H1 (cell line): ENCODE results near the gene BTBD1. TPM values are rescaled to one million over a fixed set of nuclear protein-coding genes. Genes with fewer than 3 reads are reported as not detected.

Source experiments
- CTCF ChIA-PET: fragments of 300-600 bp; sonication (Branson Sonifier 250); formaldehyde crosslinking; loops from one replicate; lab custom pipeline; 2021; ENCODE audit not compliant: partially characterized antibody; lab: Charles Lee
- POLR2A ChIA-PET: fragments of 300-600 bp; sonication (Branson Sonifier 250); formaldehyde crosslinking; loops from one replicate; lab custom pipeline; 2021; ENCODE audit warnings: inconsistent platforms; ENCODE audit not compliant: partially characterized antibody; lab: Charles Lee
- DNase-seq, 2 experiments: peaks; one replicate each; pipeline versions ENCODE4 v3.0.0 to v3.0.0-alpha.2; 2010 to 2022; ENCODE audit warnings: low spot score in 2 of 2, low read depth in 1 of 2, mixed read lengths in 1 of 2
- FAIRE-seq: peaks from 2 replicates; lab custom pipeline; 2011; peaks lifted over from hg19 to GRCh38; lab: Jason Lieb, UNC
- H2AFZ ChIP-seq: 2 replicates; pipeline ENCODE4 v1.8.1; 2012; ENCODE audit warnings: low read length, inconsistent platforms
- H2AK5ac ChIP-seq: 2 replicates; pipeline ENCODE4 v1.6.1; 2013; ENCODE audit warnings: low read depth, low read length
- H2BK120ac ChIP-seq: replicated peaks from 2 replicates; pipeline ENCODE3; 2013; ENCODE audit warnings: low read depth, low read length, inconsistent platforms
- H2BK12ac ChIP-seq: 2 replicates; pipeline ENCODE4 v1.6.1; 2013; ENCODE audit warnings: low read depth, low read length
- H2BK15ac ChIP-seq: 2 replicates; pipeline ENCODE4 v1.6.1; 2013; ENCODE audit warnings: low read length
- H2BK20ac ChIP-seq: 2 replicates; pipeline ENCODE4 v1.6.1; 2013; ENCODE audit warnings: low read length
- H2BK5ac ChIP-seq: 2 replicates; pipeline ENCODE4 v1.6.1; 2013; ENCODE audit warnings: low read depth, low read length
- H3K14ac ChIP-seq: 2 replicates; pipeline ENCODE4 v1.6.1; 2013; ENCODE audit warnings: inconsistent platforms; ENCODE audit not compliant: insufficient read length
- H3K18ac ChIP-seq: 2 replicates; pipeline ENCODE4 v1.6.1; 2013; ENCODE audit warnings: low read length; ENCODE audit errors: extremely low read depth
- H3K23ac ChIP-seq: 2 replicates; pipeline ENCODE4 v1.6.1; 2013; ENCODE audit warnings: inconsistent platforms; ENCODE audit not compliant: insufficient read length
- H3K23me2 ChIP-seq: 2 replicates; pipeline ENCODE4 v1.6.1; 2013; ENCODE audit warnings: low read depth, low read length
- H3K27ac ChIP-seq: 2 replicates; pipeline ENCODE4 v1.6.1; 2011; ENCODE audit warnings: low read depth, low read length, inconsistent platforms
- H3K27me3 ChIP-seq, 4 experiments: replicated peaks in 1 of 4; 1 replicate in 1 of 4; 2 replicates in 3 of 4; pipeline versions ENCODE4 v1.6.1 to v1.8.1; 2011 to 2013; ENCODE audit warnings: low read length in 3 of 4, mild to moderate bottlenecking in 3 of 4, inconsistent platforms in 2 of 4, mixed read lengths in 2 of 4, moderate library complexity in 1 of 4; ENCODE audit not compliant: control insufficient read depth in 3 of 4, insufficient read depth in 3 of 4; ENCODE audit errors: extremely low read depth in 1 of 4
- H3K36me3 ChIP-seq, 4 experiments: 2 replicates each; pipeline versions ENCODE4 v1.6.1 to v1.8.1; 2011 to 2013; ENCODE audit warnings: mild to moderate bottlenecking in 4 of 4, low read length in 3 of 4, moderate library complexity in 2 of 4, control low read depth in 1 of 4, inconsistent platforms in 1 of 4; ENCODE audit not compliant: insufficient read depth in 4 of 4, control insufficient read depth in 2 of 4
- H3K4ac ChIP-seq: replicated peaks from 2 replicates; pipeline ENCODE3; 2013; ENCODE audit warnings: low read length, low read depth, mixed read lengths, inconsistent platforms; ENCODE audit not compliant: insufficient read length
- H3K4me1 ChIP-seq, 4 experiments: replicated peaks in 1 of 4; 1 replicate in 1 of 4; 2 replicates in 3 of 4; pipeline versions ENCODE4 v1.6.1 to v1.8.1; 2011 to 2013; ENCODE audit warnings: low read length in 3 of 4, inconsistent platforms in 2 of 4, mixed read lengths in 1 of 4; ENCODE audit not compliant: insufficient read depth in 4 of 4, control insufficient read depth in 3 of 4
- H3K4me2 ChIP-seq, 2 experiments: 2 replicates each; pipeline versions ENCODE4 v1.6.1 to v1.8.1; 2011 to 2013; ENCODE audit warnings: low read depth in 2 of 2, low read length in 2 of 2, control low read depth in 1 of 2, inconsistent platforms in 1 of 2, mild to moderate bottlenecking in 1 of 2; ENCODE audit not compliant: insufficient read depth in 1 of 2
- H3K4me3 ChIP-seq, 4 experiments: fragments of 200-600, 300-600 bp in 1 of 4; sonication (generic), shearing (Covaris generic), sonication (Bioruptor Twin) in 1 of 4; 2 replicates each; pipeline versions ENCODE4 v1.5.1 to v1.8.1; 2011 to 2016; ENCODE audit warnings: low read length in 4 of 4, low read depth in 3 of 4, control low read depth in 2 of 4, inconsistent platforms in 2 of 4, mild to moderate bottlenecking in 2 of 4, mixed read lengths in 1 of 4, moderate library complexity in 1 of 4; ENCODE audit not compliant: insufficient read depth in 2 of 4; ENCODE audit errors: extremely low read depth in 1 of 4
- H3K56ac ChIP-seq: replicated peaks from 2 replicates; pipeline ENCODE3; 2013; ENCODE audit warnings: low read depth, mild to moderate bottlenecking, mixed read lengths, low read length, inconsistent platforms; ENCODE audit not compliant: insufficient read length
- H3K79me1 ChIP-seq: 2 replicates; pipeline ENCODE4 v1.6.1; 2013; ENCODE audit warnings: low read depth, low read length, control low read depth
- H3K79me2 ChIP-seq, 2 experiments: 2 replicates each; pipeline versions ENCODE4 v1.6.1 to v1.8.1; 2012 to 2013; ENCODE audit warnings: low read length in 2 of 2, mild to moderate bottlenecking in 2 of 2, inconsistent platforms in 1 of 2; ENCODE audit not compliant: insufficient read depth in 2 of 2, control insufficient read depth in 1 of 2
- H3K9ac ChIP-seq, 4 experiments: replicated peaks in 1 of 4; 1 replicate in 1 of 4; 2 replicates in 3 of 4; pipeline versions ENCODE4 v1.6.1 to v1.8.1; 2011 to 2013; ENCODE audit warnings: low read depth in 3 of 4, low read length in 3 of 4, control low read depth in 2 of 4, mild to moderate bottlenecking in 2 of 4, moderate library complexity in 2 of 4, inconsistent platforms in 1 of 4; ENCODE audit errors: extremely low read depth in 1 of 4
- H3K9me3 ChIP-seq, 2 experiments: 2 replicates each; pipeline versions ENCODE4 v1.6.1 to v1.8.1; 2012 to 2013; ENCODE audit warnings: mild to moderate bottlenecking in 2 of 2, moderate library complexity in 2 of 2, control low read depth in 1 of 2, inconsistent platforms in 1 of 2, low read depth in 1 of 2, low read length in 1 of 2, mixed read lengths in 1 of 2; ENCODE audit not compliant: insufficient read depth in 2 of 2
- H4K20me1 ChIP-seq, 2 experiments: replicated peaks in 1 of 2; 2 replicates each; pipeline versions ENCODE3 to v1.8.1; 2011 to 2013; ENCODE audit warnings: inconsistent platforms in 2 of 2, low read length in 2 of 2, mild to moderate bottlenecking in 1 of 2; ENCODE audit not compliant: insufficient read depth in 2 of 2, control insufficient read depth in 1 of 2
- H4K5ac ChIP-seq: 2 replicates; pipeline ENCODE4 v1.6.1; 2013; ENCODE audit warnings: low read length, low read depth, mixed read lengths, inconsistent platforms; ENCODE audit not compliant: insufficient read length
- H4K8ac ChIP-seq: 2 replicates; pipeline ENCODE4 v1.8.0; 2013; ENCODE audit warnings: mild to moderate bottlenecking, moderate library complexity, low read length, inconsistent platforms; ENCODE audit not compliant: insufficient read depth; ENCODE audit errors: extremely low read depth
- H4K91ac ChIP-seq: replicated peaks from 2 replicates; pipeline ENCODE3; 2013; ENCODE audit warnings: low read length, mixed read lengths, inconsistent platforms; ENCODE audit not compliant: insufficient read length
- WGBS, 2 experiments: shearing (Covaris generic) in 1 of 2; methylation state at CpG; one replicate each; pipeline versions ENCODE4 v1.1.6 to v1.1.7; 2013 to 2015; ENCODE audit warnings: low lambda C conversion rate in 2 of 2, mixed read lengths in 2 of 2, inconsistent platforms in 1 of 2, low coverage in 1 of 2, missing lambda C conversion rate in 1 of 2; ENCODE audit not compliant: insufficient replicate concordance in 2 of 2, insufficient coverage in 1 of 2, insufficient read length in 1 of 2; ENCODE audit errors: extremely low coverage in 1 of 2, missing lambda C conversion rate in 1 of 2; 5-methylcytosine and 5-hydroxymethylcytosine counted together
- polyA plus RNA-seq, 7 experiments: library from polyadenylated mRNA; depleted of rRNA in 3 of 7; stranded (reverse) in 5 of 7; unstranded in 2 of 7; fragments of >200 nt in 5 of 7; fragments of 200-250 nt in 2 of 7; gene quantifications; 1 replicate in 5 of 7; 2 replicates in 1 of 7; 4 replicates in 1 of 7; pipeline versions ENCODE4 v1.2.1 to v1.2.3, GENCODE V29; 2011 to 2013; ENCODE audit warnings: missing spikeins in 2 of 7, mixed read lengths in 2 of 7
- total RNA-seq: library from RNA; stranded (reverse); fragmentation: NEBNext Ultra II Directional; extraction: Animal tissue kit (Norgen Biotek cat#: 25700); gene quantifications from 2 replicates; pipeline ENCODE4 v1.2.1, GENCODE V29; 2021

Gene BTBD1
- total and polyA plus RNA-seq, 2 of the 8 experiments (the other 6 are each of a cell fraction or from before 2014, with no cell fraction given): 18.6 to 39.5 TPM

- Histone ChIP-seq H3K27me3 (peaks cover 0 to 4% (median 0%) of the 10 kb centered on the region in 4 experiments; a peak in 3 of 7 replicates), H4K20me1 (peaks cover 0 to 2% of the 10 kb centered on the region in 2 experiments), H4K91ac (no peak overlapping the region), H4K5ac (no peak overlapping the region), H3K27ac (no peak overlapping the region), H3K4me1 (no peaks in the 10 kb centered on the region), H3K4me2 (no peak overlapping the region), H2AK5ac (no peak overlapping the region), H2BK120ac (no peak overlapping the region), H3K79me1 (no peaks in the 10 kb centered on the region), H3K18ac (no peak overlapping the region), H3K23me2 (peaks cover 6% of the 10 kb centered on the region; the same call in 1 of the 2 replicates), H2BK5ac (no peak overlapping the region), H3K4me3 (no peak overlapping the region), H3K36me3 (no peaks in the 10 kb centered on the region), H3K4ac (no peak overlapping the region), H2AFZ (no peak overlapping the region), H2BK15ac (no peak overlapping the region), H2BK12ac (no peak overlapping the region), H3K9ac (no peak overlapping the region), H3K23ac (no peak overlapping the region), H3K79me2 (no peaks in the 10 kb centered on the region), H2BK20ac (no peak overlapping the region), H4K8ac (no peak overlapping the region), H3K9me3 (no peaks in the 10 kb centered on the region), H3K14ac (no peak overlapping the region), H3K56ac (no peak overlapping the region)
- POLR2A ChIA-PET: interaction anchor here (1.2 to 1.6 kb wide), 2 partner anchors 12 to 13 kb away, joined by 3 to 5 read pairs; no protein-coding TSS in a partner anchor
- 72% methylated on average over 5 of the region's 5 CpGs; no CpG with 5 or more reads in 1 of the 2 experiments for WGBS, 2 experiments
- CTCF ChIA-PET: interaction anchor here (1.2 kb wide), 1 partner anchor 26 kb away, joined by 3 read pairs; no protein-coding TSS in a partner anchor
- FAIRE-seq (no peak), DNase-seq (no peak)
Measured at GRCh38 chr15:83113881-83114674, 47.0 kb upstream of the BTBD1 start.
